Epithelial cell of esophagus (primary cell): Measurements from ENCODE around the gene CST1.
"Not testable (repeated sequence)": the region's sequence is repeated elsewhere in the genome, so short reads cannot be mapped to it uniquely, and the experiment has no call there.

ENCODE experiments used
- DNase-seq: peaks from one replicate; pipeline ENCODE4 v3.0.0; 2010; ENCODE audit warnings: low read depth
- H3K4me3 ChIP-seq: 2 replicates; pipeline ENCODE4 v1.5.1; 2011; ENCODE audit warnings: mild to moderate bottlenecking, low read length, control low read depth
- TF ChIP-seq, protein P1 (sequence below): IDR thresholded peaks from 2 replicates; pipeline ENCODE4 v1.5.1; 2011; ENCODE audit warnings: low read depth, mild to moderate bottlenecking, low read length, control low read depth, inconsistent platforms; ENCODE audit not compliant: insufficient read depth; ENCODE audit errors: missing control alignments

Gene CST1

DNA sequence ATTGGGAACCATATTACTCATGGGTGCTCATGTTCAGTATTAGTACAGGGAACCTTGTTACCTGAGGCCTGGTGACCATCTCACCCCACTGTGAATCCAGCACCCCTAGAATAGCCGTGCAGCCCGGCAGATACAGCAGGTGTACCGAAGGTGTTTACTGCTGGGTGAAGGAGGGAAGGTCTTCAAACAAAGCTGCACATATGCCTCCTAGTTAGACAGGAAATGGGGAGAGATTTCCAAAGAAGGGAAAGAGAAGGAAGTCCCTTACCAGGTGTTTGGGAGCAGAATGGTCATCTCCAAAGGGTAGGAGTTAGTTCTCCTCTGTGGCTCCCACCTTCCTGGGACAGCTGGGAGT, 2.4 kb upstream of the CST1 start:
- DNase-seq, result no peak
- H3K4me3 ChIP-seq, result no peak overlapping the region
- TF ChIP-seq, protein P1, sequence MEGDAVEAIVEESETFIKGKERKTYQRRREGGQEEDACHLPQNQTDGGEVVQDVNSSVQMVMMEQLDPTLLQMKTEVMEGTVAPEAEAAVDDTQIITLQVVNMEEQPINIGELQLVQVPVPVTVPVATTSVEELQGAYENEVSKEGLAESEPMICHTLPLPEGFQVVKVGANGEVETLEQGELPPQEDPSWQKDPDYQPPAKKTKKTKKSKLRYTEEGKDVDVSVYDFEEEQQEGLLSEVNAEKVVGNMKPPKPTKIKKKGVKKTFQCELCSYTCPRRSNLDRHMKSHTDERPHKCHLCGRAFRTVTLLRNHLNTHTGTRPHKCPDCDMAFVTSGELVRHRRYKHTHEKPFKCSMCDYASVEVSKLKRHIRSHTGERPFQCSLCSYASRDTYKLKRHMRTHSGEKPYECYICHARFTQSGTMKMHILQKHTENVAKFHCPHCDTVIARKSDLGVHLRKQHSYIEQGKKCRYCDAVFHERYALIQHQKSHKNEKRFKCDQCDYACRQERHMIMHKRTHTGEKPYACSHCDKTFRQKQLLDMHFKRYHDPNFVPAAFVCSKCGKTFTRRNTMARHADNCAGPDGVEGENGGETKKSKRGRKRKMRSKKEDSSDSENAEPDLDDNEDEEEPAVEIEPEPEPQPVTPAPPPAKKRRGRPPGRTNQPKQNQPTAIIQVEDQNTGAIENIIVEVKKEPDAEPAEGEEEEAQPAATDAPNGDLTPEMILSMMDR, result no peak

DNA sequence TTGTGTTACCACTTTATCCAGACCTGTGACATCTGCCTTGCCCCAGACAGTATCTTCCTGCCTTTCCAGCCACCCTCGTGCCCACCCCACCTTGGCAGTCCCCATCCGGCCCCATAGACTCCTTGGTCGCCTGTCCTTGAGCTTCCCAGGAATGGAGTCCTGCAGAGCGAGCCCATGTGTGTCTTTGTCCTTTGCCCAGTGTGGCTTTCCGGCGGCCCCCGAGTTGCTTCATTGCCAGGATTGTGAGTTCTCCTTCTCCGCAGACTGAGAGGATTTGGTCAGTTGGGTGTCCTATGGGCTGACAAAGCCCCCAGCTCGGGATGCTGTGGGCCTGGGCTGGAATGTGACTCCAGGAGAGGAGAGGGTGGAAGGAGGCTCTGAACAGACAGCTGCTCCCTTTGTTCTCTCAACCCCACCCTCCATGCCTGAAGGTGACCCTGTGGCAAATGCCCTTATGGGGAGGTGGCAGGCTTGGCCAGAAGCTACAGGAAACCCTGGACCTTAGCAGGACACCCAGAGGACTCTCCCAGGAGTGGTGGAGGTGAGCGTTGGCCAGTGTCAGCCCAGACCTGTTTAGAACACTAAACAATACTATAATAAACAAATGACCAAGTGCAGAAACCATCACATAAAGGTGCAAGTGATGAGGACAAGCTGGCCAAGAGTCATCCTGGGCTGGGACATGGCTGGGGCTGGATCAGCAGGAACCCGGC, 1.9 kb upstream of the CST1 start:
- TF ChIP-seq, protein P1, result no peak
- no peak overlapping the region for H3K4me3 ChIP-seq
- DNase-seq, result no peak

- H3K4me3 ChIP-seq, result no peak overlapping the region
- DNase-seq, result no peak
- TF ChIP-seq, protein P1, result no peak
Measured at GRCh38 chr20:23752019-23752418, 1.3 kb upstream of the CST1 start.

GRCh38 chr20:23749746-23750145, 989 bp downstream of the CST1 start:
- DNase-seq, result no peak
- no peak overlapping the region for H3K4me3 ChIP-seq
- TF ChIP-seq, protein P1, result no peak

GRCh38 chr20:23748975-23749374, 1.8 kb downstream of the CST1 start:
- not testable (repeated sequence) for H3K4me3 ChIP-seq

DNA sequence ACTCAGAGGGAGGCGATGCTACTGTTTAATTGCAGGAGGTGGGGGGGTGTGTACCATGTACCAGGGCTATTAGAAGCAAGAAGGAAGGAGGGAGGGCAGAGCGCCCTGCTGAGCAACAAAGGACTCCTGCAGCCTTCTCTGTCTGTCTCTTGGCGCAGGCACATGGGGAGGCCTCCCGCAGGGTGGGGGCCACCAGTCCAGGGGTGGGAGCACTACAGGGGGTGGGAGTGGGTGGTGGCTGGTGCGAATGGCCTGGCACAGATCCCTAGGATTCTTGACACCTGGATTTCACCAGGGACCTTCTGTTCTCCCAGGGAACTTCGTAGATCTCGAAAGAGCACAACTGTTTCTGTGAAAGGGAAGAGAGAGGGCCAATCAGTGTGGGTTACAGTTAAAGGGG, 3.2 kb downstream of the CST1 start:
- not testable (repeated sequence) for H3K4me3 ChIP-seq, DNase-seq

More at GRCh38 chr20:23748975-23749374, 1.8 kb downstream of the CST1 start:
- DNase-seq, result not testable (repeated sequence)

- not testable (repeated sequence) for H3K4me3 ChIP-seq, DNase-seq
Measured at GRCh38 chr20:23747092-23747491, 3.6 kb downstream of the CST1 start.

- DNase-seq, result no peak
- H3K4me3 ChIP-seq, result no peak overlapping the region
- TF ChIP-seq, protein P1, result no peak
Measured at GRCh38 chr20:23746321-23746720, 4.4 kb downstream of the CST1 start.

DNA sequence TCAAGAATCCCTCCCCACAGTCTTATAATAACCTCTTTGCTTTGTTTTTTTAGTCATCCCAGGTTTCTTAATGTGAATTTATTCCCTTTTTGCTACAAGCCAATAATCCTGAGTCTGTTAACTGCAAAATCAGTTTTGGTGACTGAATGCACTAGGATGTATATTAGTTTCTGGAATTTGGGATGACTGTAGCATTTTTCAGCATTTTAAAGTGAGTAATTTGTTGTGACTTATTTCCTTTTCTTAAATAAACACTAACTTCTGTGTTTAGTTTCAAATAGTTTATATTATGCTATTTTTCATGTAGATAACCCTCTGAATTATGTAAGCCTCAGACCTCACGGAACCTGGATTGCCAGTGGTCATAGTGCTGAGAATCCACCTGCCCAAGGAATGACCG, 5.5 kb downstream of the CST1 start:
- H3K4me3 ChIP-seq, result no peak overlapping the region
- no peak for DNase-seq
- TF ChIP-seq, protein P1, result no peak
